ENCODE measurements around the gene OCEL1.

Gene OCEL1

DNA sequence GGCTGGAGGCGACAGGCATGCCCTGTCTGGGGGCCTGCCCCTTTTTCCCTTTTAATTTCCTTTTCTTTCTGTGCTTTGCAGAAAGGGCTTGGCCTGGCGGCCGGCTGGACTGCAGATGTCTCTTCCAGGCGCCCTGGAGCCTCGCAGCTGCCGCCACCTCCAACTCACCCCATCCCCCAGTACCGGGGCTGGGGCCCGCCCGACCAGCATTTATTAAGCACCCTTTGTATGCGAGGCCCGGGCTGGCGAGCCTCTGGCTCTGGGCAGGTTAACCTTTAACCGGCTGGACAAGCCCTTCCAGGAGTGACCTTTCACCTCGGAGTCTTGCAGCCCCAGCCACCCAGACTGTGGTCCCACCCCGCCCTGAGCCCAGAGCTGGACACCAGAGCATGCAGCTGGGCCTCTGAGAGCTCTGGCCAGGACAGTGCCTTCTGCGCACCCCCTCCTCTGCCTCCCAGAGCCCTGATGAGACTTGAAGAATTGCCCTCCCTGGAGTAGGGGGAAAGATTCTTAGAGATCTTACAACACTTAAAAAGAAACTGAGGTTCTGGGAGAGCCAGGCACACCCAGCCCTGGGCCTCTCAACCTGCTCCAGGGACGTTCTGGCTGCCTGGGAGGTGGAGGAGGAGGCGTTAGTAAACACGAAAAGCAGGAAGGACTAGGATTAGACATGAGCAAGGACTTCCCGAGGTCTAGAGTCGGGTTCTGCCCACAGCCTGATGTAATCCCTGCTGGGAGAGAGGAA lies 20.8 kb downstream of the OCEL1 start:
- no peak for DNase-seq (ENCODE audit: low read depth)
- peak overlapping the region; percentile 49; the same call in 1 of the 2 replicates for H3K4me3 ChIP-seq (ENCODE audit: low read depth, low read length)
- no peak for TF ChIP-seq CTCF (IDR thresholded peaks at IDR 0.05; ENCODE audit: control insufficient read depth, extremely low read depth, insufficient read depth)

GRCh38 chr19:17248011-17248776 lies 22.2 kb downstream of the OCEL1 start:
- H3K4me3 ChIP-seq (ENCODE audit: low read depth, low read length): no peak overlapping the region
- no peak for DNase-seq (ENCODE audit: low read depth)

GRCh38 chr19:17249887-17250548 lies 24.0 kb downstream of the OCEL1 start:
- TF ChIP-seq CTCF (IDR thresholded peaks at IDR 0.05; ENCODE audit: control insufficient read depth, extremely low read depth, insufficient read depth): no peak
- H3K4me3 ChIP-seq (ENCODE audit: low read depth, low read length): no peak overlapping the region
- DNase-seq (ENCODE audit: low read depth): no peak

More at GRCh38 chr19:17248011-17248776, 22.2 kb downstream of the OCEL1 start:
- TF ChIP-seq CTCF (IDR thresholded peaks at IDR 0.05; ENCODE audit: control insufficient read depth, extremely low read depth, insufficient read depth): no peak

GRCh38 chr19:17254636-17255035 lies 28.6 kb downstream of the OCEL1 start:
- DNase-seq (ENCODE audit: low read depth): no peak
- no peak for TF ChIP-seq CTCF (IDR thresholded peaks at IDR 0.05; ENCODE audit: control insufficient read depth, extremely low read depth, insufficient read depth)

GRCh38 chr19:17255150-17255621 lies 29.2 kb downstream of the OCEL1 start:
- no peak for TF ChIP-seq CTCF (IDR thresholded peaks at IDR 0.05; ENCODE audit: control insufficient read depth, extremely low read depth, insufficient read depth)
- DNase-seq (ENCODE audit: low read depth): no peak
- H3K4me3 ChIP-seq (ENCODE audit: low read depth, low read length): no peak overlapping the region

More at GRCh38 chr19:17254636-17255035, 28.6 kb downstream of the OCEL1 start:
- no peak overlapping the region for H3K4me3 ChIP-seq (ENCODE audit: low read depth, low read length)

- no peak for TF ChIP-seq CTCF (IDR thresholded peaks at IDR 0.05; ENCODE audit: control insufficient read depth, extremely low read depth, insufficient read depth)
- H3K4me3 ChIP-seq (ENCODE audit: low read depth, low read length): no peak overlapping the region
- no peak for DNase-seq (ENCODE audit: low read depth)
Measured at GRCh38 chr19:17256130-17256529, 30.1 kb downstream of the OCEL1 start.
